ENCODE data around the gene DGKZ. TPM values are rescaled to one million over a fixed set of nuclear protein-coding genes. Genes with fewer than 3 reads are reported as not detected.

DGKZ gene
- total and polyA plus RNA-seq, 2 of the 13 experiments (the other 11 are each of a cell fraction or from before 2014, with no cell fraction given): 15.8 to 20.7 TPM

- H4K20me1 ChIP-seq (ENCODE audit: insufficient read depth, low read length): no peaks in the 10 kb centered on the region
- H3K9ac ChIP-seq (ENCODE audit: insufficient read depth, low read depth, low read length): no peak overlapping the region
- no peak for ATAC-seq
- no peak overlapping the region for H3K4me2 ChIP-seq (ENCODE audit: low read depth, low read length)
- no peak overlapping the region for H3K4me3 ChIP-seq (replicated peaks in 1 of 3; ENCODE audit: insufficient read depth in 1 of 3, low read depth in 2 of 3, low read length in 3 of 3)
- intact Hi-C loops (cut with micrococcal nuclease; ENCODE audit: unreplicated experiment) (no loop called here), in situ Hi-C loops (cut with HindIII; ENCODE audit: extremely low pct_ligation_motif_present, low pct_unique_long_range_greater_than_20kb) (no loop called here)
- over 99% methylated on average over 13 of the region's 13 CpGs for WGBS (ENCODE audit: low lambda C conversion rate)
- DNase-seq (ENCODE audit: low spot score): no peak
- H3K27ac ChIP-seq (ENCODE audit: extremely low read length, insufficient read depth, low read length): no peak overlapping the region
- peaks cover 1 to 14% of the 10 kb centered on the region in 2 experiments; a peak in 2 of 5 replicates for H3K36me3 ChIP-seq (replicated peaks in 1 of 2; ENCODE audit: control insufficient read depth in 1 of 2, insufficient read depth in 2 of 2, low read length in 2 of 2)
- no peak for FAIRE-seq
- ChIA-PET POLR2A (no interaction called here), CTCF (ENCODE audit: low intra/inter-chr PET ratio, low total read pairs) (interaction anchor here (1.9 kb wide), 1 partner anchor 168 kb away, joined by 11 read pairs; no protein-coding TSS in a partner anchor)
- H3K9me3 ChIP-seq (ENCODE audit: low read length): no peaks in the 10 kb centered on the region
- no peaks in the 10 kb centered on the region for H3K79me2 ChIP-seq (ENCODE audit: insufficient read depth, low read length)
- no peak overlapping the region for H2AFZ ChIP-seq (ENCODE audit: low read length)
- no peaks in the 10 kb centered on the region for H3K27me3 ChIP-seq (ENCODE audit: control insufficient read depth in 1 of 2, insufficient read depth in 2 of 2, low read length in 2 of 2)
- no TSS peak for BruUV-seq (replicated peaks)
- TF ChIP-seq ZNF558 (CRISPR knock-in tag; IDR thresholded peaks at IDR 0.05; ENCODE audit: borderline replicate concordance) (no peak), SAP130 (CRISPR knock-in tag; IDR thresholded peaks at IDR 0.05; ENCODE audit: low read depth) (no peak), CCDC6 (CRISPR knock-in tag; IDR thresholded peaks at IDR 0.05) (no peak), ZFP62 (CRISPR knock-in tag; IDR thresholded peaks at IDR 0.05) (no peak), ZNF136 (CRISPR knock-in tag; IDR thresholded peaks at IDR 0.05; ENCODE audit: low read depth) (no peak), MZF1 (CRISPR knock-in tag; IDR thresholded peaks at IDR 0.05; ENCODE audit: borderline replicate concordance) (no peak), ZNF674 (CRISPR knock-in tag; IDR thresholded peaks at IDR 0.05; ENCODE audit: low read depth) (no peak), TRIM22 (IDR thresholded peaks at IDR 0.05) (no peak), MLX (CRISPR knock-in tag; IDR thresholded peaks at IDR 0.05) (no peak), ZBTB26 (CRISPR knock-in tag; IDR thresholded peaks at IDR 0.05; ENCODE audit: borderline replicate concordance) (no peak), REL (CRISPR knock-in tag; conservative IDR thresholded peaks at IDR 0.05) (no peak), MEIS1 (CRISPR knock-in tag; IDR thresholded peaks at IDR 0.05; ENCODE audit: borderline replicate concordance) (no peak), BCL3 (CRISPR knock-in tag; IDR thresholded peaks at IDR 0.05) (no peak), ZNF7 (CRISPR knock-in tag; IDR thresholded peaks at IDR 0.05) (no peak), NR0B2 (CRISPR knock-in tag; IDR thresholded peaks at IDR 0.05) (no peak)
- peaks cover 15% of the 10 kb centered on the region for H3K4me1 ChIP-seq (ENCODE audit: insufficient read depth, low read length)
Observed at GRCh38 chr11:46370253-46370652, 23.0 kb downstream of the DGKZ start.

Data from HepG2 (cell line).